NT2/D1 (cell line): ENCODE data around the gene GOLGA6L9.
"Not testable (repeated sequence)": the region's sequence is repeated elsewhere in the genome, so short reads cannot be mapped to it uniquely, and the experiment has no call there.

ENCODE experiments used
- DNase-seq: peaks from one replicate; pipeline ENCODE4 v3.0.0-alpha.2; 2011; ENCODE audit warnings: low read depth, low spot score
- H3K27me3 ChIP-seq: 2 replicates; pipeline ENCODE4 v1.6.0; 2011; ENCODE audit warnings: mild to moderate bottlenecking; ENCODE audit not compliant: insufficient read length, insufficient read depth
- H3K36me3 ChIP-seq: 2 replicates; pipeline ENCODE4 v1.6.1; 2011; ENCODE audit warnings: mild to moderate bottlenecking, low read length, mixed read lengths; ENCODE audit not compliant: insufficient read depth, insufficient read length
- H3K4me1 ChIP-seq: 2 replicates; pipeline ENCODE4 v1.5.1; 2011; ENCODE audit not compliant: insufficient read depth, insufficient read length
- H3K4me3 ChIP-seq: 2 replicates; pipeline ENCODE4 v1.5.1; 2011; ENCODE audit warnings: low read depth; ENCODE audit not compliant: insufficient read length
- H3K9ac ChIP-seq: 2 replicates; pipeline ENCODE4 v1.6.0; 2011; ENCODE audit warnings: low read depth; ENCODE audit not compliant: insufficient read length
- H3K9me3 ChIP-seq: 2 replicates; pipeline ENCODE4 v1.5.1; 2011; ENCODE audit warnings: mild to moderate bottlenecking, low read length; ENCODE audit not compliant: insufficient read depth

Gene GOLGA6L9

DNA sequence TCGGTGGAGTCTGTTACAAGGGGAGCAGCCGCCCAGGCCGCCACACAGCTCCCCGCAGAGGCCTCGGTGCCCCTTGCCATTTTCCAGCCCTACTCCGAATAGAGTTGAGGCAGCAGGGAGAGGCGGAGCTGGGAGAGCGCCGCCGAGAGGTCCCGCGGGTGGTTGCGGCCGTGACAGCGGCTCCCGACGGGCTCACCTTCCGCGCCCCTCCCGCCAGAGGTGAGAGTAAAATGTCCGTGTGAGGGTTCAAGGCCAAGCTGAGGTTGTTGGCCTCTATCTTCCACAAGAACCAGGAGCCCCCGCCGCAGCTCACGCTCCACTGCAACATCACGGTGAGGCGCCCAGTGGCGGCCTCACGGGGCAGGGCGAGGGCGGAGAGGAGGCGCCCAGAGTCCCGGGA, 15.8 kb downstream of the GOLGA6L9 start:
- H3K9me3 ChIP-seq, H3K4me3 ChIP-seq: not testable (repeated sequence)

DNA sequence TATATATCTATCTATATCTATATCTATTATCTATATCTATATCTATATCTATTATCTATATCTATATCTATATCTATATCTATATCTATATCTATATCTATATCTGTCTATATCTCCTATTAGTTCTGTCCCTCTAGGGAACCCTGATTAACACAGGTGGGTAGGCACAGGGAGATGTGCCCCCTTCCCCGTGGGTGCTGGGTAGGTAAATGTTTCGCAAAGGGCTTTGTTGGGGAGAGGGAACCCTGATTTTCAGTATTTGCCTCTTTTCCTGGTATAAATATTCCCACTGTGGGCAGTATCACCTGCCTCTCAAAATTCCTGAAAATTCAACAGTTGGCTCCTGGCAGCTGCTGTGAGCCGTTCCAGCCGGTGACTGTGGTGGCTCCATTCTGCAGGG, 27.7 kb downstream of the GOLGA6L9 start:
- H3K36me3 ChIP-seq, DNase-seq, H3K9me3 ChIP-seq, H3K4me1 ChIP-seq, H3K27me3 ChIP-seq, H3K4me3 ChIP-seq, H3K9ac ChIP-seq: not testable (repeated sequence)

More for the DNA sequence above, 15.8 kb downstream of the GOLGA6L9 start:
- H3K4me1 ChIP-seq, H3K36me3 ChIP-seq, H3K27me3 ChIP-seq, H3K9ac ChIP-seq, DNase-seq: not testable (repeated sequence)

DNA sequence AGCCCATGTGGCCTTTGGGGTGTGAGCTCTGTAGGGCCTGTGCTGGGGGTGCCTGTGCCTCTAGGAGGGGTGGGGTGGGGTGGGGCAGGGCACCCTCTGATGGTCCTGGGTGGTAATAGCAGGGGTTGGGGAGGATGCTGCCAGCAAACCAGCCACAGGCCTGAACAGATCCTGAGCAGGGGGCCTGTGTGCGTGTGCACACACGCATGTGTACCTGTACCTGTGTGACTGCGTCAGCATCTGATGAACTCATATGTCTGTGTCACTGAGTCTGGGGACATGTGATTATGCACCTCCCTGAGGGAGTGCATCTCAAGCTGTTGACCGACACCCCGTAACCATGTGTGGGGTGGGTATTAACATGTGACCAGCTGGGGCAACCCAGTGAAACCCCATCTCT, 36.0 kb downstream of the GOLGA6L9 start:
- not testable (repeated sequence) for H3K4me1 ChIP-seq, DNase-seq, H3K36me3 ChIP-seq, H3K9me3 ChIP-seq, H3K4me3 ChIP-seq, H3K9ac ChIP-seq, H3K27me3 ChIP-seq

DNA sequence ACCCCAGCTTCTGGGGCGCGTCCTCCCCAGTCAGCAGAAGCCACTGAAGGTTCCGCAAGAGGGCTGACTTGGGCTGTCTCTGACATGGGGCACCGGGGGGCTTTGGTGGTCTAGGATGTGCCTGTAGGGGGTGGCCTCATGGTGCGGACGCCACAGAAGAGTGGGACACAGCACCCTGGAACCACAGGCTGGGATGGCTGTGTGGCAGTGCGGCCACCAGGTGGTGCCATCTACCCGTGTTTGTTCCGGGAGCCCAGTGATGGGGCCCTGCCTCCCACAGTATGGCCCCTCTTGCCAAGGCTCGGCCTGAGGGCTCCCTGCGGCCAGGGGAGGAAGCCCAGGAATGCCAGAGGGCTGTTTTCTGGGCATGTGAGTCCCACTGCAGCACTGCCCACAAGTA, 38.6 kb downstream of the GOLGA6L9 start:
- not testable (repeated sequence) for H3K27me3 ChIP-seq, H3K4me1 ChIP-seq, H3K4me3 ChIP-seq, H3K9me3 ChIP-seq, H3K36me3 ChIP-seq, H3K9ac ChIP-seq, DNase-seq

DNA sequence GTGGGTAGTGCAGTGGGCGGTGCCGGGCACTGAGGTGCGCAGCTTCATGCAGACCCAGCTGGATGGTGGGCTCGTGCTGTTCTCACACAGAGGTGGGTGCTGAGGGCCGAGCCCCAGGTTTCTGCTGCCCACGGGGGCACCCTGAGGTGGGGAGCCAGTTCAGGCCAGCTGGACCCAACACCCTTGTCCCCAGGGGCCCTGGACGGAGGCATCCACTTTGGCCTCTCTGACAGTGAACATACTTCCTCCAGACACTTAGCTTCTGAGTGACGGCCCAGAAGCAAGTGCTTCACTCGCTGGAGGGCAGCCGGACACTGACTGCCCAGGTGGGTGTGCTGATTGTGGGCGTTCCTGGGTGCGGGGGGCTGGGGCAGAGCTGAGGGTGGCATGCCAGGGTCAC, 39.8 kb downstream of the GOLGA6L9 start:
- not testable (repeated sequence) for H3K27me3 ChIP-seq, H3K4me3 ChIP-seq, H3K9me3 ChIP-seq, DNase-seq, H3K4me1 ChIP-seq, H3K9ac ChIP-seq, H3K36me3 ChIP-seq

DNA sequence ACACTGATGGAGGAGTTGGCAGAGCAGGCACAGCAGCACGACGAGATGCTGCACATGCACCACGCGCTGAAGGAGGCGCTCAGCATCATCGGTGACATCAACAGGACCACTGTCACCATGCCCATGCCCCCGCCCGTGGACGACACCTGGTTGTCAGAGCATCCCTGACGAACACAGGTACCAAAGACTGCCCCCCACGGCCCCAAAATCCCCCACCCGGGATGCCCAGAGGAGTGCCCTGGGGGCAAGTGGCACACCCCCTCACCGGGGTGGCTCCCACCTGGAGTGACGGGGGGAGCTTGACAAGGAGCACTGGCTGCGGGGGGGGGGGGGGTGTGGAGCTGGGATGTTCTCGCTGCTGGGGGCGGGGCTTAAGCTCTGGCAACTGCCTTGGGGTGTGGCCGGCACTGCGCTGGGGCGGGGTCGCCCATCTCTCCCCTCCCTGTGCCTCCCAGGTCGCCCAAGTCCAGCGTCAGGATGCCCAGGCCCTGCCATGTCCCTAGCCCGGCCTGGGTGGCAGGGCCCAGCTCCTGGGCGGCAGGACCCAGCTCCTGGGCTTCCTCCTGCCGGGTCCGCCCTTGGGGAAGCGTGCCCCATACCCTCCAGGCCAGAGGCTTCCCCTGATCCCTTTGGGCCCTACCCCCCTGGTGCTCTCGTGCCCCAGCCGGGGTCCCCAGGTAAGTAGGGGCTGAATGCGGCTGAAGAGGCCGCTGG, 42.8 kb downstream of the GOLGA6L9 start:
- H3K9me3 ChIP-seq, H3K4me3 ChIP-seq, H3K4me1 ChIP-seq, H3K9ac ChIP-seq, H3K36me3 ChIP-seq, H3K27me3 ChIP-seq, DNase-seq: not testable (repeated sequence)

DNA sequence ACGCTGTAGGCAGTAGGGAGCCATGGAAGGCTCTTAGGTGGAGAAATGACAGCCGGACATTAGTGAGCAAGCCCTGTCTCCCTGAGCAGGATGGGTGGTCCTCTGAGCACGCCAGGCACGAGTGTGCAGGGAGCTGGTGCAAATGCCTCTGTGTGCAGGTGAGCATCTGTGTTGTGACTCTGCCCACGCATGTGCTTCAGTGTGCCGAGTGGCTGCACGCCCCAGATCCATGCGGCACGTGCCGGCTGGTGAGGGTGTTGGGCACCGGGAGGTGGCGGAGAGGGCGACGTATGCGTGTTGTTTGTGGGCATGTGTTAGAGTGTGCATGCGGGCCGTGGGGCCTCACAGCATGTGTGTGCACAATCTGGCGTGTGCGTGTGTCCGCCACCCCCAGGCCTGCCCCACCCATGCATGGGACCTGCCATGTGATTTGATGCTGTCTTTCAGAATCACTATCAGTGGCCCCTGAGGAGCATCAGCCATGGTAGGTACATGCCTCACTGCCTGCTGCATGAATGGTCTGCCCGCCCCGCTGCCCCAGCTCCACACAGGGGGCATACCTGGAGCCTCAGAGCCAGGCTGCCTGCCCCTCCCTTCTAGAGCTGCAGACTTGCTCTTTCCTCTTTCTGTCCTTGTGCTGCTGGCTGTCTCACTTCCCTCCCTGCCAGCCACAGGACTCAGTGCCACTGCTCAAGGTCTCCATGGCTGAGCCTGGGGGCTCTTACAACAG, 45.1 kb downstream of the GOLGA6L9 start:
- not testable (repeated sequence) for DNase-seq, H3K27me3 ChIP-seq

DNA sequence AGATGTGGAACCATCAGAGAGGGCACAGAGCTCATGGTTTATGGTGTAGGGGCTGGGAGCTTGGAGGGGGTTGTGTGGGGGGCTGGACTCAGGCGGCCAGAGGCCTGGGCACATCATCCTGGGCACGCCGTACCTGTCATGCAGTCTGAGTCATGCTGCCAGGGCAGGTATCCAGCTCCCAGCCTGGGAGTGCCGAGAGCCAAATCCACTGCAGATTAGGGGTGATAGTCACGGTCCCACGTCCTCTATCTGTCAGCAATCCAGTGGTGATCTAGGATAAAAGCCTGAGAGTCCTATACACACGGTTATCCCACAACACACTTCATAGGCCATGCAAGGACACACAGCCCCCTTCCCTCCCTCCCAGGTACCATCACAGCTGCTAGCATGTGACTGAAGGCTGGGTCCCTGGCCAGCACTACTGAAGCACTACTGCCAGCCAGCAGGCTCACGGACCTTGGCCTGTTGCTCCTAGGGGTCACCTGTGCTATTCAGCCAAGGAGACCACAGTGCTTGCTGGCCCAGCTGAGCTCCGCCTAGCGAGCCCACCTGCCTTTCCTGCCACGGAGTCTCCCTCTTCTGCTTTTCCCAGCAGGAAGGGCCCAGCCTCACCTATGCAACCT, 45.8 kb downstream of the GOLGA6L9 start:
- not testable (repeated sequence) for H3K9ac ChIP-seq, H3K27me3 ChIP-seq, H3K9me3 ChIP-seq, H3K4me1 ChIP-seq, H3K4me3 ChIP-seq, H3K36me3 ChIP-seq, DNase-seq

More for the DNA sequence above, 45.1 kb downstream of the GOLGA6L9 start:
- H3K36me3 ChIP-seq, H3K4me3 ChIP-seq, H3K9ac ChIP-seq, H3K9me3 ChIP-seq, H3K4me1 ChIP-seq: not testable (repeated sequence)

DNA sequence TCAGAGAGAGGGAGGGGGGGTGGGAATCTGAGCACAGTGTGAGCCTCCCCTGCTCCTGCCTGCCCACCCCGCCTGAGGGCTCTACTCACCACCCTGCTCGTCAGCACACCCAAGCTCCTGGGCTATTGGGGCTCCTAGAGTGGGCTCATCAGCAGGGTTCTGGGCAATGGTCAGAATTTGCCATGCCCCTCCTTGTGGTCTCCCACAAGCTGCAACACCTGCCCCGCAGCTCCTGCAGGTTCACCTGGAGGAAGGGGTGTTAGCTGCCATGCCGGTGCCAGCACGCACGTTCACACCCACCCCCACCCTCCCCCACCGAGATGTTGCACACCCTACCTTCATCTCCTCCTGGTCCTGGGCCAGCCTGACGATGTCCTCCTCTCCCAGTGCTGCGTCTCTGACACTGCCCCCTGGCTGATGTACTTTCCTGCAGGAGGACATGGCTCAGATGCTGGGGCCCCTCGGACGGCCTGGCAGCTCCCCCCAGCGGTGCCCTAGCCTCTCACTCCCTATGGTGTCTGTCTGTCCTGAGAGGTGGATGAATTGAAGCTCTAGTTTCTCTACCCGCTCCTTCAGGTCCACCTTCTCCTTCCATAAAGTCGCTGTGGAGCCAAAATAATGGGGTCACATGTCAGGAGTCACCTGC, 47.2 kb downstream of the GOLGA6L9 start:
- not testable (repeated sequence) for H3K9ac ChIP-seq, H3K9me3 ChIP-seq, DNase-seq, H3K4me3 ChIP-seq, H3K4me1 ChIP-seq, H3K27me3 ChIP-seq, H3K36me3 ChIP-seq

DNA sequence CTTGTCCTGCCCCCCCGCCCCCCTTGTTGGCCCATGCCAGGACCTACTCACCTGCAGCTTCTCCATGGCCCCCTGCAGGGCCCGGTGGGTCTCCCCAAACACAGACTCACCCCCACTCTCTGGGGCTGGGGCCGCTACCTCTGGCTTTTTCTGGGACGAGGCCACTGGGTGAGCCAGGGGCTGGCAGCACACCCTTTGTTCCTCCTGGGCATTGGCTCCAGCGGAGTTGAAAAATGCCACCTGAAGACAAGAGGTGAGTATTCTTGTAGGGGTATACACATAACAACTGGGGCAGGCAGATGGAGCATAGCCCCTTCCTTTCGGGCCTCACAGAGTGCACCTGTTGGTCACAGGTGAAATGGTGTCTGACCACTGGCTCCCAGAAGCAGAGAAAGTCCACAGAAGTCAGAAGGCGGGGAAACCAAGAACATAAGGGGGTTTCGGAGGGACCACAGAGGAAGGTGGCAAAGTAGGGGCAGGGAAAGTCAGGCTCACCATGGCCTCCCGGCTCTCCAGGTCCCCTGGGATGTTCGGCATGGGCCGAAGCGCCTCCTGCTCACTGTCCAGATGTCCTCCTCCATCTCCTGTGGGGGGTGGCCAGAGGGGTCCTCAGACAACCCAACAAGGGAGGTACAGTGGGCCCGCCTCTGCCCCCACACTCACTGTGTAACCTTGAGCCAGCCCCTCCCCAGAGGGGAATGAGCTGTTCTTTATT, 47.9 kb downstream of the GOLGA6L9 start:
- H3K9me3 ChIP-seq, H3K4me1 ChIP-seq, H3K36me3 ChIP-seq, H3K27me3 ChIP-seq, DNase-seq, H3K9ac ChIP-seq, H3K4me3 ChIP-seq: not testable (repeated sequence)
